Mucosa of descending colon (tissue), 3 donors: ENCODE results near the gene PAFAH1B1. TPM values are rescaled to one million over a fixed set of nuclear protein-coding genes. Genes with fewer than 3 reads are reported as not detected.
A peak's percentile ranks its signal among the peaks of the same experiment; 100 is the strongest.

ENCODE experiments used
- ATAC-seq: fragments of 200-7000 bp; cut with Tn5 transposase; one replicate; pipeline ENCODE4 v1.9.1; 2020; ENCODE audit warnings: mild to moderate bottlenecking, moderate library complexity
- DNase-seq, 3 donors: peaks; one replicate each; pipeline ENCODE4 v3.0.0-alpha.2; 2020
- H3K36me3 ChIP-seq: fragments of 200-600 bp; one replicate; pipeline ENCODE4 v1.8.0; 2021; ENCODE audit warnings: low read depth, mild to moderate bottlenecking
- H3K4me1 ChIP-seq: fragments of 200-600 bp; one replicate; pipeline ENCODE4 v1.8.0; 2021; ENCODE audit warnings: low read depth, mild to moderate bottlenecking
- H3K4me3 ChIP-seq: fragments of 200-600 bp; one replicate; pipeline ENCODE4 v1.8.0; 2021; ENCODE audit warnings: mild to moderate bottlenecking
- H3K9me3 ChIP-seq: fragments of 200-600 bp; one replicate; pipeline ENCODE4 v1.8.0; 2021; ENCODE audit warnings: mild to moderate bottlenecking
- intact Hi-C, 2 donors: fragments of 100-400 bp; cut with DNase I in 1 of 2; cut with micrococcal nuclease in 1 of 2; formaldehyde crosslinking; loops; one replicate each; pipeline versions ENCODE4 v1.11.0 to v1.11.1; 2022; cut with DNase I, micrococcal nuclease
- total RNA-seq, 3 donors: library from RNA; stranded (reverse); fragmentation: NEBNext Ultra II Directional in 2 of 3; extraction: Animal tissue kit (Norgen Biotek cat#: 25700) in 2 of 3; gene quantifications; one replicate each; pipeline versions ENCODE4 v1.2.1 to v1.2.4, GENCODE V29; 2021 to 2023
- TF ChIP-seq, protein P1 (sequence below): fragments of 200-600 bp; IDR thresholded peaks from one replicate; pipeline ENCODE4 v1.8.0; 2022; ENCODE audit warnings: antibody characterized with exemption, mild to moderate bottlenecking
- donor health status: DM: no; HTN: no; CAD: no; lungs with moderate emphysema.
- donor health status: DM: no; HTN: no; CAD: no.
- donor health status: DM: no; HTN: yes; CAD: no.

PAFAH1B1 gene
- total RNA-seq, 3 donors from 2014 or later: 108 to 142 (median 112) TPM

DNA sequence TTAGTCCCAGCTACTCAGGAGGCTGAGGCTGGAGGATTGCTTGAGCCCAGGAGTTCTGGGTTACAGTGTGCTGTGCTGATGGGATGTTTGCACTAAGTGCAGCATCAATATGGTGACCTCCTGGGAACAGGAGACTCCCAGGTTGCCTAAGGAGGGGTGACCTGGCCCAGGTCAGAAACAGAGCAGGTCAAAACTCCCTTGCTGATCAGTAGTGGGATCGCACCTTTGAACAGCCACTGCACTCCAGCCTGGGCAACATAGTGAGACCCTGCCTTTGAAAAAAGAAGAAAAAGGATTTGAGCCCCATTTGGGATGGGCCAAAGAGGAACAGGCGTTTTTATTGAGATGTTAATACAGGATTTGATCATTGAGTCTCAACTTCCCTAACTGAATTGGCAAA lies 87.5 kb downstream of the PAFAH1B1 start:
- intact Hi-C loops: no loop called here
- TF ChIP-seq, protein P1, sequence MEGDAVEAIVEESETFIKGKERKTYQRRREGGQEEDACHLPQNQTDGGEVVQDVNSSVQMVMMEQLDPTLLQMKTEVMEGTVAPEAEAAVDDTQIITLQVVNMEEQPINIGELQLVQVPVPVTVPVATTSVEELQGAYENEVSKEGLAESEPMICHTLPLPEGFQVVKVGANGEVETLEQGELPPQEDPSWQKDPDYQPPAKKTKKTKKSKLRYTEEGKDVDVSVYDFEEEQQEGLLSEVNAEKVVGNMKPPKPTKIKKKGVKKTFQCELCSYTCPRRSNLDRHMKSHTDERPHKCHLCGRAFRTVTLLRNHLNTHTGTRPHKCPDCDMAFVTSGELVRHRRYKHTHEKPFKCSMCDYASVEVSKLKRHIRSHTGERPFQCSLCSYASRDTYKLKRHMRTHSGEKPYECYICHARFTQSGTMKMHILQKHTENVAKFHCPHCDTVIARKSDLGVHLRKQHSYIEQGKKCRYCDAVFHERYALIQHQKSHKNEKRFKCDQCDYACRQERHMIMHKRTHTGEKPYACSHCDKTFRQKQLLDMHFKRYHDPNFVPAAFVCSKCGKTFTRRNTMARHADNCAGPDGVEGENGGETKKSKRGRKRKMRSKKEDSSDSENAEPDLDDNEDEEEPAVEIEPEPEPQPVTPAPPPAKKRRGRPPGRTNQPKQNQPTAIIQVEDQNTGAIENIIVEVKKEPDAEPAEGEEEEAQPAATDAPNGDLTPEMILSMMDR: no peak
- ATAC-seq (no peak), DNase-seq (no peak)
- H3K9me3 ChIP-seq: no peaks in the 10 kb centered on the region
- H3K4me1 ChIP-seq: peaks cover 5% of the 10 kb centered on the region
- H3K4me3 ChIP-seq: no peak overlapping the region
- H3K36me3 ChIP-seq: no peaks in the 10 kb centered on the region

DNA sequence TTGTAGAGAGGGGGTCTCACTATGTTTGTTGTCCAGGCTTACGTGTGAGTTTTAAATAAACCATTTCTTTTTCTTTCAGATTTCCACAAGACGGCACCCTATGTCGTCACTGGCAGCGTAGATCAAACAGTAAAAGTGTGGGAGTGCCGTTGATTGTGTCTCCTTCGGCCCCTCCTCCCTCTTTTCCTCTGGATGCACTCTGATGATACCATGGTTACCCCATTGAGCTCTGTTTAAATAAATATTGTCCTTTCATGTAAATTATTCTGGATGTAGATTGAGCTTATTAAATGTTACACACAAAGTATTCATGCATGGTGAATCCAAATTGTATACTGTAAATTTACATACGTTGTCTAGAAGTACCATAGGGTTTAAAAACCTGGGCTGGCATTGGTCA lies 88.2 kb downstream of the PAFAH1B1 start:
- H3K4me3 ChIP-seq: no peak overlapping the region
- H3K9me3 ChIP-seq: no peaks in the 10 kb centered on the region
- DNase-seq (no peak), ATAC-seq (no peak)
- H3K36me3 ChIP-seq: no peaks in the 10 kb centered on the region
- peaks cover 5% of the 10 kb centered on the region for H3K4me1 ChIP-seq
- TF ChIP-seq, protein P1: no peak
- intact Hi-C loops: no loop called here

DNA sequence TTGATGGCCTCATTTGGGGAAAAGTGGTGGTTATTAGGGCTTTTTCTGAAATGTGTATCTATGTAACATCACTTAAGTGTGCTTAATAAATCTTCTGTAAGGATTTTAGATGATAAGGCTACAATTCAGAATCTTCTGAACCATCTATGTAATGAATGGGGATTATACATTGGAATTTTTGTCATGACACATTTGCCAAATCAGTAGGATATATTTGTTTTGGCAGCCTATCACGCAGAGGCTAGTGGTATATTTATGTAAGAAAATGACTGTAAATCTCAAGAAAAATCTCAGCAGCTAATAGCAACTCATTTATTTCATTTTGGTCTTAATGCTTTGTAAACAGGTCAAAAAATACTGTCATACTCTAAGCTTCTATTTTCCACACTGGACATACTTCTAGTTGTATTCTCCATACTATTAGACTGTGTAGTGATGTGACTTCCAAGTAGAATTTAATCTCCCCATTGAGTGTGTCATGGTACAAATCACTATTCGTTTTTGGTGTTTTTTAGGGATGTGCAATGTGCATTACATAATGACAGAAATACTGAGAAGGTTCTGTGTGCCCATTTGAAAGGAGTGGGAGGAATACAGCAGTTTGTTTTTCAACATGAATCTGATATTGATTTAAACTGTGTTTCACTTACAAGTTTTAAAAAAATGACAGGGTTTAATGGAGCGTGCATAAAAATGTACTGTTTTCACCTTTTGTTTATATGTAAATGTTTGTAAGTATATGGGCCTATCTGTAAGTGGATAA lies 88.9 kb downstream of the PAFAH1B1 start:
- TF ChIP-seq, protein P1: no peak
- ATAC-seq (no peak), DNase-seq (no peak)
- H3K4me1 ChIP-seq: peaks cover 5% of the 10 kb centered on the region
- H3K4me3 ChIP-seq: no peak overlapping the region
- no peaks in the 10 kb centered on the region for H3K36me3 ChIP-seq
- no peaks in the 10 kb centered on the region for H3K9me3 ChIP-seq
- intact Hi-C loops: no loop called here

DNA sequence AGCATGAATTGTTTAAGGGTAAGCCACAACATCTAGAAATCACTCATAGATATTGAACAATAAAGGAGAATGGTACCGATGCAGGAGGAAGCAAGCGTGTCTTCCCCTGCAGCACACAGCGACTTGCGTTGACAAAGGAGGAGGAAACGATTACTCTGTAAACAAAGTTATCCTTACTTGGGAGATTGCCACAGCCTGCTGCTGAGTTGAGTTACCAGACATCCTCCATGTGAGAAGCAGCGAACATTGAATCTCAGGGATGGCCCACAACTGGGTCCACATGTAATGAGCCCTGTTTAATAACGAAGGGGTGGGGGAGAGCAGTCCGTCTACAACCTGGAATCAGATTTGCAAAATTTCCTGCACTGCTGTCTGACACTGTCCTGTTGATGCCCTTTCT lies 90.5 kb downstream of the PAFAH1B1 start:
- no peaks in the 10 kb centered on the region for H3K9me3 ChIP-seq
- H3K36me3 ChIP-seq: no peaks in the 10 kb centered on the region
- intact Hi-C loops: no loop called here
- no peak overlapping the region for H3K4me3 ChIP-seq
- H3K4me1 ChIP-seq: peaks cover 5% of the 10 kb centered on the region
- DNase-seq: peak in 1 of 3 donors; percentile 58
- peak; percentile 69 for ATAC-seq
- TF ChIP-seq, protein P1: no peak

DNA sequence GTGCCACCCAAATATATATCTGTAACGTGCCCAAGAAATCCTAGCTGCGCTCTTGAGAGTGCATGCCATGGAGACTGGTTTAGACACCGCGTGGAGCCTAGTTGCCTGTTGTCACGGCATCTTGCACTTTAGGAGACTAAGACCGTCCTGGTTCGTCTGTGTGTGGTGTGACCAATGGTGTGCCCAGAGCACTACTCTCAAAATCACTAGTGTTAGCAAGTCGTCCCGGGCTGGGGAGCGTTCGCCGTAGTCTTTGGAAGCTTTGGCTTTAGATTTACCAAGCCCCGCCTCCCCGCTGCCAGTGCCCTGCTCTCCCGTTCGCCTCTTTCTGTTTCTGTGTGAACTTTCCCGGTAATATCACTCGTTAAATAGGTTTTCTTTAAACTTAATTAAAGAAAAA lies 91.1 kb downstream of the PAFAH1B1 start:
- no peak overlapping the region for H3K4me3 ChIP-seq
- intact Hi-C loops: no loop called here
- TF ChIP-seq, protein P1: no peak
- H3K36me3 ChIP-seq: no peaks in the 10 kb centered on the region
- no peaks in the 10 kb centered on the region for H3K9me3 ChIP-seq
- peaks cover 5% of the 10 kb centered on the region for H3K4me1 ChIP-seq
- ATAC-seq (no peak), DNase-seq (no peak)
